HG02763 (cell line): ENCODE results near the gene FBN1.

ENCODE experiments used
- ATAC-seq: cut with Tn5 transposase; IDR thresholded peaks from one replicate; pipeline ENCODE4 v1.9.1; 2021; ENCODE audit warnings: mild to moderate bottlenecking, moderate library complexity; ENCODE audit not compliant: unreplicated experiment

Gene FBN1

DNA sequence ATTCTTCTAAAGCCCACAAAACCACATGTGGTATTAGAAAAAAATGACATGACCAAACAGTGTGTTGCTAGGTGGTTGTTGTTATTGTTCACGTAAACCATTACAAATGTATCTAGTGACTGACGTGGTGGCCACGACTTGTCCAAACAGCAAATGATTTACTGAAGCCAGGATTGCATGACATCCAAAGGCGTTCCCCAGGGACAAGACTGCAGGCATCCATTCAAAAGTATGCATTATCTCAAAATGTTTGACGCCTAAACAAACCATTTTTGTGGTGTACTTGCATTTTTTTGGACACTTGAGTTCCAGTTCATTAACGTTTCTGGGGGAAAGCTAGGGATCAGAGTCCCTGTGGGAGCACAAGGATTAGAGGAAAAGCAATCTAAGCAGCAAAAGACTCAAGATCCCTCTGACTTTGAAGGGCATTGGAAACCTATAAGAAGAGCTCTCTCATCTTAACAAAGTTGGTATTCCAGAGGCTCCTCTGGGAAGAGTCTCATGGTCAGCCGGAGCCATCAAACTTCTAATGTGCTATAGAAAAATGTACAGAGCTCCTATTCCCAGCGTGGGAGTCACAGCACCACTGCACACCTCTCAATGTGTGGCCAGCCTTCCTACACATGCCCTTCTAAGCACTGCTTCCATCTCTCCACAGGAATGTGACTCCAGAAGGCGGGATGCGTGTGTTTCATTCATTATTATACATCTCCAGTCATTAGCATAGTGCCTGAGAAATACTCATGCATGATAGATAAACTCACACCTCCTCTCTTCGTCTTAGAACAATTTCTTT is 62.9 kb downstream of the FBN1 start:
- ATAC-seq = no peak

GRCh38 chr15:48581219-48581618 is 64.3 kb downstream of the FBN1 start:
- ATAC-seq = no peak

GRCh38 chr15:48580736-48581135 is 64.8 kb downstream of the FBN1 start:
- ATAC-seq = no peak

DNA sequence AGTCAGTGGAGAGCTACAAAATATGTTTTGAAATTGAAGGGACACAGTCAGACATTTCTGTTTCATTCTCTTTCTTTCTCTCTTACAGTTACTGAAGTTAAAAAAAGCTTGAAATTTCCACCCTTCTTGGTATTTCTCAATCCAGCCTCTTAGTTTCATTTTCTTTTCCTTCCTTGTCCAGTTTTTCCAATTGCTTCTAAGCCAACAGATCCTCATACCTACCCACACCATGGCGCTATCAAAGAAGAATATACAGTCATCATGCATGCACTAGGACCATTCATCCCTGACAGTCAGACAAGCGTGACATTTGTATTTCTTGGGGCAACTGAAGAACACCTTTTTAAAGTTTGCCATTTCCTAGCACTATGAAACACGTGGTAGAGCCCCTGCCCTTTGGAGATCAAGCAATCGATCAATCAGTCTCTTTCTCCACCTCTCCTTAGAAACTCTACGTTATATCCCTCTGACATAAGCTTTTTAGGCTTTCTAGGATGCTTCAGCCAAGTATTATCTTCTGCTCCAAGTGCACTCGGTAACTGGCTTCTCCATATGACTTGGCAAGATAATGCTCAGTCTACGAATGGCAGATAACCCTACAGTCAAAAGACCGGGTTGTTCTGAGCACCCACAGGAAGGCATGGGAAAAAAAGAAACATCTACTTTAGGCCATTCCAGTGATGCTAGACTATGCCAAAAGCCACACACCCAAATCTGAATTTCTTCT is 65.4 kb downstream of the FBN1 start:
- ATAC-seq = no peak

- no peak for ATAC-seq
Measured at GRCh38 chr15:48578965-48579364, 66.5 kb downstream of the FBN1 start.

DNA sequence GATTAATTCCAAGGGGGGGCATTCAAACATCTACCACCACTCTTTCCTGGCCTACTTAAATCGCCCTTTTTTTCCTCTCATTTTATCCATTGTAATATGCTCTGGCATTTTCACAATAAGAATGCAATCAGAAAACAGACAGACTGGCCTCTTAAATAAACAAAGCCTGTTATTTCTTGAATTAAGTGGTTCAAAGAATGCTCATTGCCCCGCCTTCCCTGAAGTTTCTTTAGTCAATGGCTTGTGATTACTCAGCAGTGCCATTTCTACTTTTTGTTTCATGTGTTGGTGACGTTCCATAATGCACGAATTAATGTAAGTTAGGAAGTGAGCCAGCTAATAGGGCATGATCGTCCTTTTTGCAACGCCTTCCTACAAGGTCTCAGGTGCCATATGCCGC is 68.0 kb downstream of the FBN1 start:
- no peak for ATAC-seq

DNA sequence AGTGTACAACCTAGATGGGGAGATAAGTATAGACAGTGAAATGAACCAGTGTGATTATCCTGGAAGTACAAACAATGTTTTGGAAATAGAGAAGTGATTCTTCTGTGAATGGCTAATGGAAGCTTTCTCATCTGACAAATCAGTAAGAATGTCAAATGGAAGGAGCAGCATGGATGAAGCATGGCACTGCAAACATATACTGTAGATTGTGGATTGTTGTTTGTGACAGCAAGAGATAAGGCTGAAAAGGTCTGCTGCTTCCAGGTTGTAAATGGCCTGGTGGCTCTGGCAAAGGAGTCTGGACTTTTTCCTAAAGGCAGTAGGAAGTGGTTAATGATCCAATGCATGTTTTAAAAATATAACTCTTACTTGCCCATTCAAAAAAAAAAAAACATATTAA is 71.3 kb downstream of the FBN1 start:
- ATAC-seq = no peak

GRCh38 chr15:48573780-48574179 is 71.7 kb downstream of the FBN1 start:
- no peak for ATAC-seq

- no peak for ATAC-seq
Measured at GRCh38 chr15:48572823-48573222, 72.7 kb downstream of the FBN1 start.

- no peak for ATAC-seq
Measured at GRCh38 chr15:48571510-48571909, 74.0 kb downstream of the FBN1 start.

DNA sequence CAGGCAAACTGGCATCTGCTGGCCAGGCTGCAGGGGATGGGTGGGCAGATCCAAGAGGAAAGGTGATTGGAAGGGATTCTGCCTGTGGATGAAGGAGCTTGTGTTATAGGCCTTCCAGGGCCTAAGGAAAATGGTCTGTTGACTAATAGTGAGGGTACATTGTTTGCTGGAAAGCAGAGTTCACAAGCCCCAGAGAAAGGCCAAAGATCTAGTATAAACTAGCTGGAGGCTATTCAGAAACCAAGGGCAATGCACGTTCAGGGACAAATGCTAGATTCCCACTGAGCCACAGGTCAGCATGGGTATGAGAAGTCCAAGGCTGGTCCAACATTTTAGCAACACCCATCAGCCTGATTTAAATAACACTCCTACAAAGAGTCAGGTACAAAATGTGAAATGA is 74.7 kb downstream of the FBN1 start:
- no peak for ATAC-seq

- ATAC-seq = no peak
Measured at GRCh38 chr15:48569591-48570302, 75.8 kb downstream of the FBN1 start.

GRCh38 chr15:48566668-48567067 is 78.8 kb downstream of the FBN1 start:
- ATAC-seq = no peak

DNA sequence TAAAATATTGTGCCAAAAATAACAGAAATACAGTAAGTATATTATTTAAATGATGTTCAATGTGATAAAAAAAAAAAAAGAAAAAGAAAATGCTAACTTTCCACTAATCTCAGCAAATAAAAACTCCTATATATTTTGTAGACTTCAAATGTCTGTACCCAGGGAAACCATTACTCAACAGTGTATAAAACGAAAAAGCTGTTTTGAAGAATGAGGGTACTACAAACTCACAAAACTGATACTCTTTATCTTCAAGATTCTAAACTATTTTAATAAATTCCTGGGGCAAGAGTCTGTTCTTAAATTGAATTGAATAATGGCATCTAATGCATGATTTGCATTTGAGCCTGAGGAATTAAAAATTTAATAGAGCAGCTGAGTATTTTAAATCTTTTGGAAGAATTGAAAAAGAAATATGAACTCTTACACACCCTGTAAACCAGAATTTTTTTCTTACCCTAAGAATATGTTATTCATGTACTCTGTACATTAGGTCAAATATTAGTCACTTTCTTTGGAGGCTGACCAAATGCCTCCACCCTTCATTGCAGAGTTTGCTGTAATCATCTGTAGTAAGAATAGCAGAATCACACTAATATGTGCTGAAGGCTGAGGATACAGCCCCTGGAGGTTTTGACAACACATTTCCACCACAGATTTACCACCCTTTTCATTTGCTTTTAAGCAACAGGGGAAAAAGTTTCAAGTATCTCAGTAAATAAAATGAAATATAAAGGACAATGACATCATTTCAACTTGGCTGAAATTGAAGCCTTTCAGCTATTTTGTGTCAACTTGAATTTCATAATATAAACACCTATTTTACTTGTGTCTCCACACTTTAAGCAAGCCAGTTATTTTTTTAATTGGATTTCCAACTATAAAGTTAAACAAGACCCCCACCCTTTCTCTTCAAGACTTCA is 79.7 kb downstream of the FBN1 start:
- no peak for ATAC-seq

DNA sequence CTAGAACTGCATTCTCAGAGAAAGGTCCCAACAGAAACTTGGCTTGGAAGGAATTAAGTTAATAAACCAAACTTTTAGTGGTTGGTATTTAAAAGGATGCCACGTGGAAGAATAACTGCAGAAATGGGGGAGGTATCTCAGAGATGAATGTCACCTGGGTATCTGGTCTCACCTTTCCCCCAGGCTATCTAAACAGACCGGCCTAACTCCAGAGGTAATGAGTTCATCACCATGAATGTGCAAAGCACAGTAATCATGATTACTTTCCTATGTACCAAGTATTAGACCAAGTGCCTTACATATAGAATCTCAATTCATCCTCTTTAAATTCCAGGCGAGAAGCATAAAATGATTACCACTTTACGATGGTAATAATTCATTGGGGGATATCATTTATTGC is 80.8 kb downstream of the FBN1 start:
- ATAC-seq = no peak

DNA sequence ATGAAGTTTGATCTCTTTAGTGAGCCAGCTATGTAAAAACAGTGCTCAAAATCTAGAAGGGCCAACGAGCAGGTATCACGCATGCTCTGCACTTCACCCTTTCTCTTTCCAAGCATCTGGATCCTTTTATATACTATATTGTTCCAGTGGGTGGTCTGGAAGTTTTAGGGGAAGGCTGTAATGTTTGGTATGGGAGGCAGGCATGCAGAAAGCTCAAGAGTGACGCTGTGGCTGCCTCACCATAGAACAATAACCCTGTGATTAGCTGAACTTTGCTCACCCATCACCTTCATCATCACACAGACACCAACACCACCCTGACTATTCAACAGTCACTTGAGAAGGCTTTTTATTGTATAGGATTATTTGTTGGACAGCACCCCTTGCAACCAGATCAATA is 81.6 kb downstream of the FBN1 start:
- no peak for ATAC-seq

DNA sequence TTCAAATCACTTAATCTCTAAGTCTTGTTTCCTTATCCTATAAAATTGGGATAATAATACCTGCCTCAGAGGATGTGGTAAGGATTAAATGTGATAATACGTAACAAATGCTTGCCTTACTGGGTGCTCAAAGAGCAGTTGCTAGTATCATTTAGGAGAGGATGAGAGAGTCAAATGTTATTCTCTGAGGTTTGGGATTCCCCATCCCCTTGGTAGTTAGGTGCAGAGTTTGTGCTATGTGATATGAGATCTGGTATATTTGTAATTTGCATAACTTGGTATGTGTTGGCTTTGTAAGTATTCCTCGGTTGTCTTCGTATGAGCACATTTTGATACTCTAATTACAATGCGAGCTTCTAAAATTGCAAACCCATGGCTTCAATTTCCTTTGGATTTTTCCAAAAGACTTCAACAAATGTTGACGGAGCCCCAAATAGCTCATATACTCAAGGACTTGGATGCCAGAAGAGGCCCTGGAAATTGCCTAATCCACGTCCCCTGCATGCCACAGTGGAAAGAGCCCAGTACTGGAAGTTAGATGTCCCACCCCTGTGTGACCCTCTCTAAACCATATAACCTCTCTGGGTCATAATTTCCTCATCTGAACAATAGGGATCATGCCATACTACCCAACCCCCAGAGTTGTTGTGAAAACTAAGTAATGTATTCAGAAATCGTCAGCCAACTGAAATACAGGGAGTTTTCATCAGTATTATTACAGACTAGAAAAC is 85.0 kb downstream of the FBN1 start:
- ATAC-seq = no peak

- no peak for ATAC-seq
Measured at GRCh38 chr15:48559285-48559684, 86.2 kb downstream of the FBN1 start.

DNA sequence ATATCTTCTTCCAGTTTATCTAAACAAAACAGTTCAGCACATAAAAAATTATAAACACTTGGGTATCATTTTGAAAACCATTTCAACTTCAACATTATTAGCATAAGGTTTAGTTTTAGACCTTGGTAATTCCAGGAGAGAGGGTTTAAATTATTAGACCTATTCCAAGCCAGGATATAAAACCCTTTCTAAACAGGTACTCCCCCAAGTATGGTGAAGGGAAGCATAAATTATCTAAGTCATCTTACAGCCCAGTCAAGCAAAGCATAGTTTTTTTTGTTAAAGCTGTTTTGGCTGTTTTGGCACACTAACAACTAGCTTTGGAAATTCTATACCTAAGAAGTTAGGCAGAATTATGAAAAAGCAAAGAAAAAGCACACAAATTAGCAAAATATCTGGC is 87.3 kb downstream of the FBN1 start:
- no peak for ATAC-seq

DNA sequence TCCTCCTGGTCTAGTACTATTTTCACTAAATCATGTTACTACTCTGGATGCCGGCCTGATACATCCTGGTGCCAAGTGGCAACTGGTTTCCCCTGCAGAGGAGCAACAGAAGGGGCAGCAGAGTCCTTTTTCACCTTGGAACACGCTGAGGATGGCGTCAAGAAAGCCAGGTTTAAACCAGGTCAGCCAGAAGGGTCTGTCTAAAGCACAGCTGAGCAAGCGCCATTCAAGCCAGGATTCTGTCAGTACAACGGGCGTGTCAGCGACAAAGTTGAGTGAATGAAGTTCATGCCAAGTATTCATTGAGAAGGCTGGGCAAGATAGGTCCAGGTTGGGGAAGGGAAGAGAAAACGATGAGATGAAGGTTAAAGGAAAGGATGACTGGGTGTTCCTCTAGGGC is 88.2 kb downstream of the FBN1 start:
- ATAC-seq = no peak
